H1 (cell line): ENCODE results near the gene FNDC11. TPM values are rescaled to one million over a fixed set of nuclear protein-coding genes. Genes with fewer than 3 reads are reported as not detected.

Experiments
- CTCF ChIA-PET: fragments of 300-600 bp; sonication (Branson Sonifier 250); formaldehyde crosslinking; loops from one replicate; lab custom pipeline; 2021; ENCODE audit not compliant: partially characterized antibody; lab: Charles Lee
- POLR2A ChIA-PET: fragments of 300-600 bp; sonication (Branson Sonifier 250); formaldehyde crosslinking; loops from one replicate; lab custom pipeline; 2021; ENCODE audit warnings: inconsistent platforms; ENCODE audit not compliant: partially characterized antibody; lab: Charles Lee
- DNase-seq, 2 experiments: peaks; one replicate each; pipeline versions ENCODE4 v3.0.0 to v3.0.0-alpha.2; 2010 to 2022; ENCODE audit warnings: low spot score in 2 of 2, low read depth in 1 of 2, mixed read lengths in 1 of 2
- FAIRE-seq: peaks from 2 replicates; lab custom pipeline; 2011; peaks lifted over from hg19 to GRCh38; lab: Jason Lieb, UNC
- H2AFZ ChIP-seq: 2 replicates; pipeline ENCODE4 v1.8.1; 2012; ENCODE audit warnings: low read length, inconsistent platforms
- H2AK5ac ChIP-seq: 2 replicates; pipeline ENCODE4 v1.6.1; 2013; ENCODE audit warnings: low read depth, low read length
- H2BK120ac ChIP-seq: replicated peaks from 2 replicates; pipeline ENCODE3; 2013; ENCODE audit warnings: low read depth, low read length, inconsistent platforms
- H2BK12ac ChIP-seq: 2 replicates; pipeline ENCODE4 v1.6.1; 2013; ENCODE audit warnings: low read depth, low read length
- H2BK15ac ChIP-seq: 2 replicates; pipeline ENCODE4 v1.6.1; 2013; ENCODE audit warnings: low read length
- H2BK20ac ChIP-seq: 2 replicates; pipeline ENCODE4 v1.6.1; 2013; ENCODE audit warnings: low read length
- H2BK5ac ChIP-seq: 2 replicates; pipeline ENCODE4 v1.6.1; 2013; ENCODE audit warnings: low read depth, low read length
- H3K14ac ChIP-seq: 2 replicates; pipeline ENCODE4 v1.6.1; 2013; ENCODE audit warnings: inconsistent platforms; ENCODE audit not compliant: insufficient read length
- H3K18ac ChIP-seq: 2 replicates; pipeline ENCODE4 v1.6.1; 2013; ENCODE audit warnings: low read length; ENCODE audit errors: extremely low read depth
- H3K23ac ChIP-seq: 2 replicates; pipeline ENCODE4 v1.6.1; 2013; ENCODE audit warnings: inconsistent platforms; ENCODE audit not compliant: insufficient read length
- H3K23me2 ChIP-seq: 2 replicates; pipeline ENCODE4 v1.6.1; 2013; ENCODE audit warnings: low read depth, low read length
- H3K27ac ChIP-seq: 2 replicates; pipeline ENCODE4 v1.6.1; 2011; ENCODE audit warnings: low read depth, low read length, inconsistent platforms
- H3K27me3 ChIP-seq, 4 experiments: replicated peaks in 1 of 4; 1 replicate in 1 of 4; 2 replicates in 3 of 4; pipeline versions ENCODE4 v1.6.1 to v1.8.1; 2011 to 2013; ENCODE audit warnings: low read length in 3 of 4, mild to moderate bottlenecking in 3 of 4, inconsistent platforms in 2 of 4, mixed read lengths in 2 of 4, moderate library complexity in 1 of 4; ENCODE audit not compliant: control insufficient read depth in 3 of 4, insufficient read depth in 3 of 4; ENCODE audit errors: extremely low read depth in 1 of 4
- H3K36me3 ChIP-seq, 4 experiments: 2 replicates each; pipeline versions ENCODE4 v1.6.1 to v1.8.1; 2011 to 2013; ENCODE audit warnings: mild to moderate bottlenecking in 4 of 4, low read length in 3 of 4, moderate library complexity in 2 of 4, control low read depth in 1 of 4, inconsistent platforms in 1 of 4; ENCODE audit not compliant: insufficient read depth in 4 of 4, control insufficient read depth in 2 of 4
- H3K4ac ChIP-seq: replicated peaks from 2 replicates; pipeline ENCODE3; 2013; ENCODE audit warnings: low read length, low read depth, mixed read lengths, inconsistent platforms; ENCODE audit not compliant: insufficient read length
- H3K4me1 ChIP-seq, 4 experiments: replicated peaks in 1 of 4; 1 replicate in 1 of 4; 2 replicates in 3 of 4; pipeline versions ENCODE4 v1.6.1 to v1.8.1; 2011 to 2013; ENCODE audit warnings: low read length in 3 of 4, inconsistent platforms in 2 of 4, mixed read lengths in 1 of 4; ENCODE audit not compliant: insufficient read depth in 4 of 4, control insufficient read depth in 3 of 4
- H3K4me2 ChIP-seq, 2 experiments: 2 replicates each; pipeline versions ENCODE4 v1.6.1 to v1.8.1; 2011 to 2013; ENCODE audit warnings: low read depth in 2 of 2, low read length in 2 of 2, control low read depth in 1 of 2, inconsistent platforms in 1 of 2, mild to moderate bottlenecking in 1 of 2; ENCODE audit not compliant: insufficient read depth in 1 of 2
- H3K4me3 ChIP-seq, 4 experiments: fragments of 200-600, 300-600 bp in 1 of 4; sonication (generic), shearing (Covaris generic), sonication (Bioruptor Twin) in 1 of 4; 2 replicates each; pipeline versions ENCODE4 v1.5.1 to v1.8.1; 2011 to 2016; ENCODE audit warnings: low read length in 4 of 4, low read depth in 3 of 4, control low read depth in 2 of 4, inconsistent platforms in 2 of 4, mild to moderate bottlenecking in 2 of 4, mixed read lengths in 1 of 4, moderate library complexity in 1 of 4; ENCODE audit not compliant: insufficient read depth in 2 of 4; ENCODE audit errors: extremely low read depth in 1 of 4
- H3K56ac ChIP-seq: replicated peaks from 2 replicates; pipeline ENCODE3; 2013; ENCODE audit warnings: low read depth, mild to moderate bottlenecking, mixed read lengths, low read length, inconsistent platforms; ENCODE audit not compliant: insufficient read length
- H3K79me1 ChIP-seq: 2 replicates; pipeline ENCODE4 v1.6.1; 2013; ENCODE audit warnings: low read depth, low read length, control low read depth
- H3K79me2 ChIP-seq, 2 experiments: 2 replicates each; pipeline versions ENCODE4 v1.6.1 to v1.8.1; 2012 to 2013; ENCODE audit warnings: low read length in 2 of 2, mild to moderate bottlenecking in 2 of 2, inconsistent platforms in 1 of 2; ENCODE audit not compliant: insufficient read depth in 2 of 2, control insufficient read depth in 1 of 2
- H3K9ac ChIP-seq, 4 experiments: replicated peaks in 1 of 4; 1 replicate in 1 of 4; 2 replicates in 3 of 4; pipeline versions ENCODE4 v1.6.1 to v1.8.1; 2011 to 2013; ENCODE audit warnings: low read depth in 3 of 4, low read length in 3 of 4, control low read depth in 2 of 4, mild to moderate bottlenecking in 2 of 4, moderate library complexity in 2 of 4, inconsistent platforms in 1 of 4; ENCODE audit errors: extremely low read depth in 1 of 4
- H3K9me3 ChIP-seq, 2 experiments: 2 replicates each; pipeline versions ENCODE4 v1.6.1 to v1.8.1; 2012 to 2013; ENCODE audit warnings: mild to moderate bottlenecking in 2 of 2, moderate library complexity in 2 of 2, control low read depth in 1 of 2, inconsistent platforms in 1 of 2, low read depth in 1 of 2, low read length in 1 of 2, mixed read lengths in 1 of 2; ENCODE audit not compliant: insufficient read depth in 2 of 2
- H4K20me1 ChIP-seq, 2 experiments: replicated peaks in 1 of 2; 2 replicates each; pipeline versions ENCODE3 to v1.8.1; 2011 to 2013; ENCODE audit warnings: inconsistent platforms in 2 of 2, low read length in 2 of 2, mild to moderate bottlenecking in 1 of 2; ENCODE audit not compliant: insufficient read depth in 2 of 2, control insufficient read depth in 1 of 2
- H4K5ac ChIP-seq: 2 replicates; pipeline ENCODE4 v1.6.1; 2013; ENCODE audit warnings: low read length, low read depth, mixed read lengths, inconsistent platforms; ENCODE audit not compliant: insufficient read length
- H4K8ac ChIP-seq: 2 replicates; pipeline ENCODE4 v1.8.0; 2013; ENCODE audit warnings: mild to moderate bottlenecking, moderate library complexity, low read length, inconsistent platforms; ENCODE audit not compliant: insufficient read depth; ENCODE audit errors: extremely low read depth
- H4K91ac ChIP-seq: replicated peaks from 2 replicates; pipeline ENCODE3; 2013; ENCODE audit warnings: low read length, mixed read lengths, inconsistent platforms; ENCODE audit not compliant: insufficient read length
- ATF2 ChIP-seq: IDR thresholded peaks from 2 replicates; pipeline ENCODE4 v1.6.1; 2012; ENCODE audit warnings: low read length, inconsistent platforms
- CBX5 ChIP-seq: fragments of 300-800, 300-1000 bp; sonication (generic); IDR thresholded peaks from 2 replicates; pipeline ENCODE4 v1.7.1; 2016; ENCODE audit warnings: antibody characterized with exemption, low read length, low read depth
- CEBPB ChIP-seq: IDR thresholded peaks from 2 replicates; pipeline ENCODE4 v1.6.1; 2012; ENCODE audit warnings: low read depth, low read length
- EZH2 ChIP-seq: fragments of 200-600 bp; sonication (generic); IDR thresholded peaks from 2 replicates; pipeline ENCODE4 v1.7.1; 2012; ENCODE audit warnings: low read depth, mild to moderate bottlenecking, moderate library complexity, low read length, inconsistent platforms; ENCODE audit not compliant: severe bottlenecking
- HDAC2 ChIP-seq, 2 experiments: fragments of 300-600 bp in 1 of 2; sonication (generic) in 1 of 2; IDR thresholded peaks; 2 replicates each; pipeline ENCODE4 v1.6.1; 2011 to 2012; ENCODE audit warnings: low read depth in 2 of 2, low read length in 2 of 2, mild to moderate bottlenecking in 2 of 2, moderate library complexity in 2 of 2, borderline replicate concordance in 1 of 2, inconsistent platforms in 1 of 2
- HDAC6 ChIP-seq: IDR thresholded peaks from one replicate; pipeline ENCODE4 v1.7.1; 2012; ENCODE audit warnings: low read depth, mild to moderate bottlenecking, inconsistent platforms, low read length, moderate library complexity
- JUND ChIP-seq: IDR thresholded peaks from 2 replicates; pipeline ENCODE4 v1.6.1; 2011; ENCODE audit warnings: mild to moderate bottlenecking, improper control_type of control experiment, low read length
- KDM1A ChIP-seq: fragments of 200-600, 300-600 bp; sonication (generic); IDR thresholded peaks from 2 replicates; pipeline ENCODE4 v1.7.1; 2016; ENCODE audit warnings: mild to moderate bottlenecking, low read length, borderline replicate concordance
- RAD21 ChIP-seq, 2 experiments: IDR thresholded peaks in 1 of 2; conservative IDR thresholded peaks in 1 of 2; 2 replicates each; pipeline ENCODE4 v1.6.1; 2011; ENCODE audit warnings: low read depth in 2 of 2, low read length in 2 of 2, improper control_type of control experiment in 1 of 2, inconsistent platforms in 1 of 2, mild to moderate bottlenecking in 1 of 2, moderate library complexity in 1 of 2
- WGBS, 2 experiments: shearing (Covaris generic) in 1 of 2; methylation state at CpG; one replicate each; pipeline versions ENCODE4 v1.1.6 to v1.1.7; 2013 to 2015; ENCODE audit warnings: low lambda C conversion rate in 2 of 2, mixed read lengths in 2 of 2, inconsistent platforms in 1 of 2, low coverage in 1 of 2, missing lambda C conversion rate in 1 of 2; ENCODE audit not compliant: insufficient replicate concordance in 2 of 2, insufficient coverage in 1 of 2, insufficient read length in 1 of 2; ENCODE audit errors: extremely low coverage in 1 of 2, missing lambda C conversion rate in 1 of 2; 5-methylcytosine and 5-hydroxymethylcytosine counted together
- polyA plus RNA-seq, 7 experiments: library from polyadenylated mRNA; depleted of rRNA in 3 of 7; stranded (reverse) in 5 of 7; unstranded in 2 of 7; fragments of >200 nt in 5 of 7; fragments of 200-250 nt in 2 of 7; gene quantifications; 1 replicate in 5 of 7; 2 replicates in 1 of 7; 4 replicates in 1 of 7; pipeline versions ENCODE4 v1.2.1 to v1.2.3, GENCODE V29; 2011 to 2013; ENCODE audit warnings: missing spikeins in 2 of 7, mixed read lengths in 2 of 7
- total RNA-seq: library from RNA; stranded (reverse); fragmentation: NEBNext Ultra II Directional; extraction: Animal tissue kit (Norgen Biotek cat#: 25700); gene quantifications from 2 replicates; pipeline ENCODE4 v1.2.1, GENCODE V29; 2021

Gene FNDC11
- total and polyA plus RNA-seq, 2 of the 8 experiments (the other 6 are each of a cell fraction or from before 2014, with no cell fraction given), result 2.6 to 8.8 TPM

DNA sequence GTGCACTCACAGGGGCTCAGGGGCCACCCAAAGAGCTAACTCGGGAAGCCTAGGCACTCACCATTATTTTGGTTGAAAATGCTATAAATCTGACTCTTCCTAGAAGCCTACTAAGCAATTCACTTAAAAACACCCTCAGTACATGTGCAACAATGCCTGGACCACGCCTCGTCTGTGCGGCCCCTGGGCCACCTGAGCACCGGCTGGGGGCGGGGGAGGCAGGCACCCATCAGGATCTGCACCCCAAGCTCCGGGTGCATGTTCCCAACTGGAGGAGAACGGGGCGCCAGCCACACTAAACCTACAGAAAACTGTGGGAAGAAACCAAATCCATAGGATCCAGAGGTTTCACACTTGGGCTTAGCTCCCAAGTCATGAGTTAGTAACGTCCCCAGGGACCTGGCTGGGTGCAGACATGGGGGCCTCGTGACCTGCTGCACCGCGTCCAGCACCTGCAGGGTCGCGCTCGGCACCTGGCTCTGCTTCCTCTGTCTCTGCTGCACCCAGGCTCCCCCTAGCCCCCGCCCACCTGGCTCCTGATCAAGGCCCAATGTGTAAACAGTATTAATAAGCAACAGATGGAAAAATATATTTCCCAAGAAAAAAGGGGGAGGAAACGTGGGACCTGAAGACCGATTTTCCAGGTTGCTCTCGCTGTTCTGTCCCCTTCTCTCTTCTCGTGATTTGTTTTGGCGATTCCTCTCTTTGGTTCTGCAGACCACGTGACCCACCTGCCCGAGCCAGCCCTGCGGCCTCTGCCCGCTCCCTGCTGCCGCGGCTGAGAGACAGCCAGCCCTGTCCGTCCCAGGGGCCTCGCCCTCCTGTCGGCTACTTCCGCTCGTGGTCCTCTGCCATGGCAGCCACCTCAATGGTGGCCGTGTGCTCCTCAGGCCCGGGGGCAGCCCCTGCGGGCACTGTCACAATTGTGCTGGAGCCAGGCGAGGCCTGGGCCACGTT lies 35.6 kb downstream of the FNDC11 start:
- DNase-seq (no peak), FAIRE-seq (no peak)
- Histone ChIP-seq H3K4me3 (no peak overlapping the region), H2AFZ (no peak overlapping the region), H3K36me3 (peaks cover 0 to 16% (median 11%) of the 10 kb centered on the region in 4 experiments; a peak in 7 of 8 replicates), H4K8ac (no peak overlapping the region), H2BK15ac (no peak overlapping the region), H3K4ac (no peak overlapping the region), H3K14ac (no peak overlapping the region), H3K18ac (no peak overlapping the region), H3K23ac (no peak overlapping the region), H2BK20ac (no peak overlapping the region), H2BK5ac (no peak overlapping the region), H4K5ac (no peak overlapping the region), H3K27ac (no peak overlapping the region), H3K79me1 (no peaks in the 10 kb centered on the region), H2BK12ac (no peak overlapping the region), H3K23me2 (no peaks in the 10 kb centered on the region), H3K79me2 (no peaks in the 10 kb centered on the region), H3K27me3 (no peaks in the 10 kb centered on the region), H2BK120ac (no peak overlapping the region), H4K91ac (no peak overlapping the region), H3K9me3 (no peaks in the 10 kb centered on the region), H3K4me2 (no peak overlapping the region), H2AK5ac (no peak overlapping the region), H4K20me1 (peaks cover 0 to 12% of the 10 kb centered on the region in 2 experiments), H3K56ac (no peak overlapping the region), H3K9ac (no peak overlapping the region), H3K4me1 (no peaks in the 10 kb centered on the region)
- POLR2A ChIA-PET, result interaction anchor here (1.0 kb wide), 1 partner anchor 69 kb away, joined by 3 read pairs; the partner anchor contains the start of gene PPDPF
- CTCF ChIA-PET, result interaction anchor here (1.0 to 1.7 kb wide), 5 partner anchors 8 to 103 kb away, joined by 3 to 8 read pairs (median 4); no protein-coding TSS in a partner anchor
- 93% methylated on average over 33 of the region's 38 CpGs; no CpG with 5 or more reads in 1 of the 2 experiments for WGBS, 2 experiments
- TF ChIP-seq EZH2 (no peak), KDM1A (no peak), HDAC6 (no peak), CBX5 (no peak), RAD21 (IDR thresholded peaks at IDR 0.05 in 1 of 2, conservative IDR thresholded peaks at IDR 0.05 in 1 of 2; ENCODE audit: low read depth in 2 of 2, low read length in 2 of 2) (no peak), ATF2 (no peak), CEBPB (no peak), JUND (no peak), HDAC2 (IDR thresholded peaks at IDR 0.05; ENCODE audit: borderline replicate concordance in 1 of 2, low read depth in 2 of 2, low read length in 2 of 2) (no peak)
